SK-N-SH (cell line): ENCODE results near the gene HOXC4. TPM values are rescaled to one million over a fixed set of nuclear protein-coding genes. Genes with fewer than 3 reads are reported as not detected.

ENCODE experiments used
- CTCF ChIA-PET: fragments of 300-600, 350-600 bp; formaldehyde crosslinking; extraction: SDS; loops from one replicate; lab custom pipeline; 2021; lab: Yijun Ruan, JAX
- POLR2A ChIA-PET: fragments of 350-600 bp; sonication (Branson Sonifier 250); formaldehyde crosslinking; extraction: SDS; loops from one replicate; lab custom pipeline; 2020; ENCODE audit warnings: antibody characterized with exemption, inconsistent platforms; lab: Yijun Ruan, JAX
- DNase-seq: peaks from one replicate; pipeline ENCODE4 v3.0.0; 2012
- H2AFZ ChIP-seq: fragments of 200-600 bp; sonication (generic); 2 replicates; pipeline ENCODE4 v1.8.1; 2016; ENCODE audit warnings: antibody characterized with exemption, mild to moderate bottlenecking, low read depth
- H3F3A ChIP-seq: fragments of 200-600 bp; sonication (generic); replicated peaks from 2 replicates; pipeline ENCODE3; 2016; ENCODE audit warnings: antibody characterized with exemption, mild to moderate bottlenecking; ENCODE audit not compliant: insufficient read depth
- H3K27ac ChIP-seq, 2 experiments: fragments of 200-500 bp in 1 of 2; fragments of 200-600 bp in 1 of 2; sonication (Bioruptor generic) in 1 of 2; sonication (generic), shearing (Covaris generic) in 1 of 2; 2 replicates each; pipeline versions ENCODE4 v1.5.1 to v1.6.1; 2014 to 2016; ENCODE audit warnings: low read depth in 2 of 2, inconsistent platforms in 1 of 2, low read length in 1 of 2, mild to moderate bottlenecking in 1 of 2, mixed read lengths in 1 of 2
- H3K27me3 ChIP-seq: fragments of 200-600 bp; sonication (generic), shearing (Covaris generic); 2 replicates; pipeline ENCODE4 v1.6.1; 2016; ENCODE audit warnings: mixed run types; ENCODE audit not compliant: insufficient read depth
- H3K36me3 ChIP-seq, 2 experiments: fragments of 200-500 bp in 1 of 2; fragments of 200-600 bp in 1 of 2; sonication (Bioruptor generic) in 1 of 2; sonication (generic) in 1 of 2; replicated peaks in 1 of 2; 2 replicates each; pipeline versions ENCODE3 to v1.5.1; 2014 to 2016; ENCODE audit warnings: low read length in 1 of 2, mild to moderate bottlenecking in 1 of 2; ENCODE audit not compliant: insufficient read depth in 2 of 2, control insufficient read depth in 1 of 2
- H3K4me1 ChIP-seq, 2 experiments: fragments of 200-500 bp in 1 of 2; fragments of 200-600 bp in 1 of 2; sonication (Bioruptor generic) in 1 of 2; sonication (generic), shearing (Covaris generic) in 1 of 2; 2 replicates each; pipeline versions ENCODE4 v1.5.1 to v1.6.1; 2014 to 2016; ENCODE audit warnings: low read depth in 1 of 2, low read length in 1 of 2, mixed run types in 1 of 2; ENCODE audit not compliant: insufficient read depth in 2 of 2, control insufficient read depth in 1 of 2
- H3K4me2 ChIP-seq: fragments of 200-600 bp; sonication (generic), shearing (Covaris generic); 2 replicates; pipeline ENCODE4 v1.6.1; 2017; ENCODE audit warnings: mixed run types
- H3K4me3 ChIP-seq, 2 experiments: fragments of 200-500 bp in 1 of 2; fragments of 200-600 bp in 1 of 2; sonication (Bioruptor generic) in 1 of 2; sonication (generic), shearing (Covaris generic) in 1 of 2; 2 replicates each; pipeline versions ENCODE4 v1.5.1 to v1.8.1; 2014 to 2016; ENCODE audit warnings: low read depth in 2 of 2, inconsistent platforms in 1 of 2, low read length in 1 of 2, mild to moderate bottlenecking in 1 of 2, mixed read lengths in 1 of 2, moderate library complexity in 1 of 2
- H3K79me2 ChIP-seq: fragments of 200-600 bp; sonication (generic); 2 replicates; pipeline ENCODE4 v1.8.1; 2017; ENCODE audit warnings: mild to moderate bottlenecking; ENCODE audit not compliant: insufficient read depth
- H3K9ac ChIP-seq: fragments of 200-600 bp; sonication (generic); 2 replicates; pipeline ENCODE4 v1.6.1; 2017; ENCODE audit warnings: mixed run types
- H3K9me2 ChIP-seq: fragments of 200-600 bp; sonication (generic); 2 replicates; pipeline ENCODE4 v1.6.1; 2017; ENCODE audit warnings: mixed run types
- H3K9me3 ChIP-seq: fragments of 200-600 bp; sonication (generic); 2 replicates; pipeline ENCODE4 v1.6.1; 2017; ENCODE audit warnings: mixed run types, mild to moderate bottlenecking, moderate library complexity
- H4K20me1 ChIP-seq: fragments of 200-600 bp; sonication (generic); 2 replicates; pipeline ENCODE4 v1.6.1; 2017; ENCODE audit warnings: mild to moderate bottlenecking, mixed run types; ENCODE audit not compliant: insufficient read depth
- CHD2 ChIP-seq: fragments of 150-350 bp; IDR thresholded peaks from 2 replicates; pipeline ENCODE4 v1.6.1; 2018; ENCODE audit warnings: low read length; ENCODE audit not compliant: partially characterized antibody
- ELF1 ChIP-seq: IDR thresholded peaks from 2 replicates; pipeline ENCODE4 v1.4.0; 2012
- EP300 ChIP-seq, 2 experiments: IDR thresholded peaks; 2 replicates each; pipeline versions ENCODE4 v1.4.0 to v1.6.1; 2012; ENCODE audit warnings: borderline replicate concordance in 1 of 2, low read depth in 1 of 2, low read length in 1 of 2
- EZH2phosphoT487 ChIP-seq: fragments of 200-600 bp; sonication (generic); IDR thresholded peaks from 2 replicates; pipeline ENCODE4 v1.6.1; 2017; ENCODE audit warnings: low read depth, mixed run types, mild to moderate bottlenecking, antibody characterized with exemption, moderate library complexity, borderline replicate concordance
- FOXJ3 ChIP-seq: sonication (generic); formaldehyde crosslinking; IDR thresholded peaks from 2 replicates; pipeline ENCODE4 v1.5.1; 2020; ENCODE audit warnings: mild to moderate bottlenecking, missing genetic modification reagents
- GATA2 ChIP-seq: sonication (generic); formaldehyde crosslinking; IDR thresholded peaks from 2 replicates; pipeline ENCODE4 v1.5.0; 2020; ENCODE audit warnings: mild to moderate bottlenecking, missing genetic modification reagents
- MAX ChIP-seq: IDR thresholded peaks from 2 replicates; pipeline ENCODE4 v1.4.0; 2012; ENCODE audit warnings: low read depth
- MXI1 ChIP-seq: IDR thresholded peaks from 2 replicates; pipeline ENCODE4 v1.6.1; 2012; ENCODE audit warnings: mild to moderate bottlenecking, low read depth, low read length, improper control_type of control experiment
- NFIC ChIP-seq: IDR thresholded peaks from 2 replicates; pipeline ENCODE4 v1.4.0; 2012; ENCODE audit warnings: borderline replicate concordance
- NRF1 ChIP-seq: IDR thresholded peaks from 2 replicates; pipeline ENCODE4 v1.6.1; 2012; ENCODE audit warnings: low read depth, mild to moderate bottlenecking, low read length
- PBX3 ChIP-seq: IDR thresholded peaks from 2 replicates; pipeline ENCODE4; 2012
- POLR2AphosphoS5 ChIP-seq: IDR thresholded peaks from 2 replicates; pipeline ENCODE4 v1.6.1; 2012; ENCODE audit warnings: low read depth, low read length
- RAD21 ChIP-seq: IDR thresholded peaks from 2 replicates; pipeline ENCODE4 v1.6.1; 2012; ENCODE audit warnings: mild to moderate bottlenecking, low read length
- RFX5 ChIP-seq: IDR thresholded peaks from 2 replicates; pipeline ENCODE4 v1.6.1; 2012; ENCODE audit warnings: mild to moderate bottlenecking, improper control_type of control experiment, low read length
- TEAD4 ChIP-seq: IDR thresholded peaks from 2 replicates; pipeline ENCODE4 v1.4.0; 2012; ENCODE audit warnings: mild to moderate bottlenecking, borderline replicate concordance; ENCODE audit not compliant: insufficient read depth
- YY1 ChIP-seq: IDR thresholded peaks from 2 replicates; pipeline ENCODE4 v1.4.0; 2012; ENCODE audit warnings: low read depth, mild to moderate bottlenecking
- WGBS: methylation state at CpG from one replicate; pipeline ENCODE4 v1.1.6; 2017; ENCODE audit warnings: low lambda C conversion rate; 5-methylcytosine and 5-hydroxymethylcytosine counted together
- polyA plus RNA-seq, 3 experiments: library from polyadenylated mRNA; depleted of rRNA; stranded (reverse); fragments of >200 nt; gene quantifications; 2 replicates each; pipeline ENCODE4 v1.2.3, GENCODE V29; 2012
- TF ChIP-seq, protein P1 (sequence below): fragments of 150-350 bp; IDR thresholded peaks from 2 replicates; pipeline ENCODE4 v1.6.1; 2016; ENCODE audit warnings: mild to moderate bottlenecking, low read depth, low read length
- TF ChIP-seq, protein P2 (sequence below): fragments of 150-350 bp; IDR thresholded peaks from 2 replicates; pipeline ENCODE4 v1.6.1; 2017; ENCODE audit warnings: antibody characterized with exemption, low read length, low read depth, borderline replicate concordance
- TF ChIP-seq, protein P3 (sequence below): IDR thresholded peaks from 2 replicates; pipeline ENCODE4 v1.6.1; 2012; ENCODE audit warnings: mild to moderate bottlenecking, low read depth, low read length, moderate library complexity

HOXC4 gene
- polyA plus RNA-seq, 1 of the 3 experiments (the other 2 are of a cell fraction), result 3.7 TPM

DNA sequence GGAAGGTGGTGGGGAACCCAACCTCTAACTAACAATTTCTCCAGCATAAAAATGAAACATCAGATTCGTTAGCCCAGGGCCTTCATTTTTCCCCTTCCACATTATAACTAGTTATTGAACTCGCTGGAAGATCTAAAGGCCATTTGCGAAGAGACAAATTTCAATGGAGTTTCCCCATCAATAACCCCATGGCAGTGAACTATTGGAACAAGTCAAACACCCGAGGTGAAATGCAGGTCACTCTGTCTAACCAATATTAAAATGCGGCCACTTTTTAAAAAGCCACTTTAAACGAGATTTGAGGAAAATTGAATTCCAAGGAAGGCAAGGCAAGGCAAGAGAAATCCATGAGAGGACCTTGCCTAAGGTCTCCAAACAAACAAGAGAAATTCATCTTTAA lies 4.5 kb upstream of the HOXC4 start:
- Histone ChIP-seq H3K36me3 (no peaks in the 10 kb centered on the region), H3K27me3 (no peaks in the 10 kb centered on the region)
- no peak for TF ChIP-seq ELF1
- no peak for TF ChIP-seq YY1
- TF ChIP-seq, all 33 proteins: peak for 0
- Histone ChIP-seq H3K4me1 (peaks cover 9 to 11% of the 10 kb centered on the region in 2 experiments; a peak in 2 of 4 replicates), H3F3A (no peaks in the 10 kb centered on the region), H2AFZ (no peak overlapping the region), H3K79me2 (peaks cover 4% of the 10 kb centered on the region; the same call in 1 of the 2 replicates), H4K20me1 (no peaks in the 10 kb centered on the region), H3K9ac (no peak overlapping the region), H3K4me3 (no peak overlapping the region), H3K9me3 (no peaks in the 10 kb centered on the region), H3K4me2 (no peak overlapping the region), H3K27ac (no peak overlapping the region), H3K9me2 (no peaks in the 10 kb centered on the region)
- WGBS, result 86% methylated on average over 6 of the region's 6 CpGs
- no peak for DNase-seq
- ChIA-PET POLR2A (no interaction called here), CTCF (interaction anchor here (0.8 kb wide), 1 partner anchor 13 kb away, joined by 3 read pairs; no protein-coding TSS in a partner anchor)

- no peak overlapping the region for H3K4me3 ChIP-seq
- no peak overlapping the region for H3K27ac ChIP-seq
- H3K27me3 ChIP-seq, result no peaks in the 10 kb centered on the region
- H2AFZ ChIP-seq, result no peak overlapping the region
- no peak overlapping the region for H3K4me2 ChIP-seq
- DNase-seq, result no peak
- H3K9ac ChIP-seq, result no peak overlapping the region
- 68% methylated on average over 2 of the region's 2 CpGs for WGBS
- H4K20me1 ChIP-seq, result no peaks in the 10 kb centered on the region
- peaks cover 15% of the 10 kb centered on the region for H3K79me2 ChIP-seq
- TF ChIP-seq RFX5 (no peak), POLR2AphosphoS5 (no peak), RAD21 (no peak), CHD2 (no peak), YY1 (no peak), MXI1 (no peak), TEAD4 (no peak), NFIC (no peak), GATA2 (no peak), PBX3 (no peak), NRF1 (no peak), MAX (no peak), FOXJ3 (CRISPR knock-in tag) (no peak), EZH2phosphoT487 (no peak), EP300 (IDR thresholded peaks at IDR 0.05; ENCODE audit: borderline replicate concordance in 1 of 2, low read depth in 1 of 2, low read length in 1 of 2) (no peak)
- TF ChIP-seq, protein P1, sequence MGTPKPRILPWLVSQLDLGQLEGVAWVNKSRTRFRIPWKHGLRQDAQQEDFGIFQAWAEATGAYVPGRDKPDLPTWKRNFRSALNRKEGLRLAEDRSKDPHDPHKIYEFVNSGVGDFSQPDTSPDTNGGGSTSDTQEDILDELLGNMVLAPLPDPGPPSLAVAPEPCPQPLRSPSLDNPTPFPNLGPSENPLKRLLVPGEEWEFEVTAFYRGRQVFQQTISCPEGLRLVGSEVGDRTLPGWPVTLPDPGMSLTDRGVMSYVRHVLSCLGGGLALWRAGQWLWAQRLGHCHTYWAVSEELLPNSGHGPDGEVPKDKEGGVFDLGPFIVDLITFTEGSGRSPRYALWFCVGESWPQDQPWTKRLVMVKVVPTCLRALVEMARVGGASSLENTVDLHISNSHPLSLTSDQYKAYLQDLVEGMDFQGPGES, result no peak
- TF ChIP-seq, protein P2, sequence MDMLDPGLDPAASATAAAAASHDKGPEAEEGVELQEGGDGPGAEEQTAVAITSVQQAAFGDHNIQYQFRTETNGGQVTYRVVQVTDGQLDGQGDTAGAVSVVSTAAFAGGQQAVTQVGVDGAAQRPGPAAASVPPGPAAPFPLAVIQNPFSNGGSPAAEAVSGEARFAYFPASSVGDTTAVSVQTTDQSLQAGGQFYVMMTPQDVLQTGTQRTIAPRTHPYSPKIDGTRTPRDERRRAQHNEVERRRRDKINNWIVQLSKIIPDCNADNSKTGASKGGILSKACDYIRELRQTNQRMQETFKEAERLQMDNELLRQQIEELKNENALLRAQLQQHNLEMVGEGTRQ, result no peak
- TF ChIP-seq, protein P3, sequence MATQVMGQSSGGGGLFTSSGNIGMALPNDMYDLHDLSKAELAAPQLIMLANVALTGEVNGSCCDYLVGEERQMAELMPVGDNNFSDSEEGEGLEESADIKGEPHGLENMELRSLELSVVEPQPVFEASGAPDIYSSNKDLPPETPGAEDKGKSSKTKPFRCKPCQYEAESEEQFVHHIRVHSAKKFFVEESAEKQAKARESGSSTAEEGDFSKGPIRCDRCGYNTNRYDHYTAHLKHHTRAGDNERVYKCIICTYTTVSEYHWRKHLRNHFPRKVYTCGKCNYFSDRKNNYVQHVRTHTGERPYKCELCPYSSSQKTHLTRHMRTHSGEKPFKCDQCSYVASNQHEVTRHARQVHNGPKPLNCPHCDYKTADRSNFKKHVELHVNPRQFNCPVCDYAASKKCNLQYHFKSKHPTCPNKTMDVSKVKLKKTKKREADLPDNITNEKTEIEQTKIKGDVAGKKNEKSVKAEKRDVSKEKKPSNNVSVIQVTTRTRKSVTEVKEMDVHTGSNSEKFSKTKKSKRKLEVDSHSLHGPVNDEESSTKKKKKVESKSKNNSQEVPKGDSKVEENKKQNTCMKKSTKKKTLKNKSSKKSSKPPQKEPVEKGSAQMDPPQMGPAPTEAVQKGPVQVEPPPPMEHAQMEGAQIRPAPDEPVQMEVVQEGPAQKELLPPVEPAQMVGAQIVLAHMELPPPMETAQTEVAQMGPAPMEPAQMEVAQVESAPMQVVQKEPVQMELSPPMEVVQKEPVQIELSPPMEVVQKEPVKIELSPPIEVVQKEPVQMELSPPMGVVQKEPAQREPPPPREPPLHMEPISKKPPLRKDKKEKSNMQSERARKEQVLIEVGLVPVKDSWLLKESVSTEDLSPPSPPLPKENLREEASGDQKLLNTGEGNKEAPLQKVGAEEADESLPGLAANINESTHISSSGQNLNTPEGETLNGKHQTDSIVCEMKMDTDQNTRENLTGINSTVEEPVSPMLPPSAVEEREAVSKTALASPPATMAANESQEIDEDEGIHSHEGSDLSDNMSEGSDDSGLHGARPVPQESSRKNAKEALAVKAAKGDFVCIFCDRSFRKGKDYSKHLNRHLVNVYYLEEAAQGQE, result no peak
- H3F3A ChIP-seq, result no peaks in the 10 kb centered on the region
- H3K36me3 ChIP-seq, result no peaks in the 10 kb centered on the region
- H3K9me3 ChIP-seq, result no peaks in the 10 kb centered on the region
- H3K4me1 ChIP-seq, result peaks cover 10 to 11% of the 10 kb centered on the region in 2 experiments; a peak in 3 of 4 replicates
- POLR2A ChIA-PET, result no interaction called here
- no peaks in the 10 kb centered on the region for H3K9me2 ChIP-seq
- CTCF ChIA-PET, result interaction anchor here (0.9 to 2.4 kb wide), 5 partner anchors 9 to 157 kb away, joined by 3 to 10 read pairs (median 5); no protein-coding TSS in a partner anchor
These were observed 3.2 kb upstream of the HOXC4 start for GRCh38 chr12:54050482-54050810.
